Spleen (tissue), 7 donors: ENCODE measurements around the gene MEGF9.

Experiments
- CTCF ChIP-seq, 11 experiments: fragments of 200-600 bp in 7 of 11; fragments of 450-650 bp in 4 of 11; sonication (generic) in 4 of 11; IDR thresholded peaks in 8 of 11; conservative IDR thresholded peaks in 3 of 11; 1 replicate in 7 of 11; 2 replicates in 4 of 11; pipeline versions ENCODE4 v1.4.0 to v1.8.0; 2016 to 2021; ENCODE audit warnings: antibody characterized with exemption in 11 of 11, inconsistent platforms in 4 of 11, mild to moderate bottlenecking in 1 of 11
- POLR2A ChIP-seq, 3 donors: fragments of 450-650 bp; IDR thresholded peaks; one replicate each; pipeline ENCODE4 v1.5.1; 2017; ENCODE audit warnings: antibody characterized with exemption in 3 of 3, mild to moderate bottlenecking in 1 of 3
- donor health status: DM: no; HTN: no; CAD: no; lungs with moderate emphysema.
- donor health status: DM: no; HTN: no; CAD: no.
- donor health status: DM: no; HTN: no; CAD: no.

- TF ChIP-seq POLR2A (IDR thresholded peaks at IDR 0.05), result no peak
- TF ChIP-seq CTCF (IDR thresholded peaks at IDR 0.05 in 8 of 11, conservative IDR thresholded peaks at IDR 0.05 in 3 of 11), result no peak
Observed at GRCh38 chr9:120608421-120608820, 105.8 kb downstream of the MEGF9 start.
